Measurements from ENCODE around the gene PMEPA1.

PMEPA1 gene

GRCh38 chr20:57709823-57710799, at the start of gene PMEPA1:
Gene PMEPA1, minus strand, starts transcription at chr20:57710015. Its CDS starts 433 bp downstream, at chr20:57709582.
- peak; percentile 7 for DNase-seq (ENCODE audit: low read depth)

- DNase-seq (ENCODE audit: low read depth), result no peak
These were observed 48.0 kb upstream of the PMEPA1 start for GRCh38 chr20:57757767-57758166.

- no peak for DNase-seq (ENCODE audit: low read depth)
These were observed 47.1 kb upstream of the PMEPA1 start for GRCh38 chr20:57756921-57757320.

GRCh38 chr20:57756213-57756612, 46.4 kb upstream of the PMEPA1 start:
- no peak for DNase-seq (ENCODE audit: low read depth)

GRCh38 chr20:57755609-57756008, 45.8 kb upstream of the PMEPA1 start:
- DNase-seq (ENCODE audit: low read depth), result no peak

GRCh38 chr20:57754190-57754589, 44.4 kb upstream of the PMEPA1 start:
- no peak for DNase-seq (ENCODE audit: low read depth)

GRCh38 chr20:57753332-57754164, 43.7 kb upstream of the PMEPA1 start:
- no peak for DNase-seq (ENCODE audit: low read depth)

- DNase-seq (ENCODE audit: low read depth), result no peak
These were observed 41.6 kb upstream of the PMEPA1 start for GRCh38 chr20:57751411-57751810.

GRCh38 chr20:57749869-57750268, 40.1 kb upstream of the PMEPA1 start:
- no peak for DNase-seq (ENCODE audit: low read depth)

GRCh38 chr20:57749131-57749690, 39.4 kb upstream of the PMEPA1 start:
- DNase-seq (ENCODE audit: low read depth), result no peak

- no peak for DNase-seq (ENCODE audit: low read depth)
These were observed 38.9 kb upstream of the PMEPA1 start for GRCh38 chr20:57748601-57749130.

- no peak for DNase-seq (ENCODE audit: low read depth)
These were observed 38.2 kb upstream of the PMEPA1 start for GRCh38 chr20:57747861-57748481.

- no peak for DNase-seq (ENCODE audit: low read depth)
These were observed 37.1 kb upstream of the PMEPA1 start for GRCh38 chr20:57746832-57747404.

- DNase-seq (ENCODE audit: low read depth), result no peak
These were observed 36.4 kb upstream of the PMEPA1 start for GRCh38 chr20:57746201-57746600.

- DNase-seq (ENCODE audit: low read depth), result no peak
These were observed 34.4 kb upstream of the PMEPA1 start for GRCh38 chr20:57744206-57744605.

GRCh38 chr20:57743450-57744095, 33.8 kb upstream of the PMEPA1 start:
- no peak for DNase-seq (ENCODE audit: low read depth)

GRCh38 chr20:57742507-57743181, 32.8 kb upstream of the PMEPA1 start:
- DNase-seq (ENCODE audit: low read depth), result no peak

- no peak for DNase-seq (ENCODE audit: low read depth)
These were observed 28.7 kb upstream of the PMEPA1 start for GRCh38 chr20:57738484-57738883.

- no peak for DNase-seq (ENCODE audit: low read depth)
These were observed 28.2 kb upstream of the PMEPA1 start for GRCh38 chr20:57738053-57738452.

- DNase-seq (ENCODE audit: low read depth), result no peak
These were observed 27.5 kb upstream of the PMEPA1 start for GRCh38 chr20:57737349-57737748.
